Activated T-cell treated with anti-CD3 and anti-CD28 coated beads, Interleukin-2, amount 50 U/mL, for 24 hours (primary cell): Measurements from ENCODE around the gene ITGA3.

ENCODE experiments used
- DNase-seq: peaks from one replicate; pipeline ENCODE4 v3.0.0-alpha.2; 2020
- H3K27ac Mint-ChIP-seq: 2 replicates; pipeline ENCODE4 v1.8.0; 2020; ENCODE audit warnings: mild to moderate bottlenecking, mixed read lengths
- H3K27me3 Mint-ChIP-seq: 2 replicates; pipeline ENCODE4 v1.8.0; 2020; ENCODE audit warnings: mixed read lengths
- H3K36me3 Mint-ChIP-seq: 2 replicates; pipeline ENCODE4 v1.8.0; 2020; ENCODE audit warnings: low read depth, mixed read lengths
- H3K4me1 Mint-ChIP-seq: 2 replicates; pipeline ENCODE4 v1.8.0; 2020; ENCODE audit warnings: low read depth, mixed read lengths
- H3K4me3 Mint-ChIP-seq: 2 replicates; pipeline ENCODE4 v1.8.0; 2020; ENCODE audit warnings: mild to moderate bottlenecking, moderate library complexity, mixed read lengths
- H3K9me3 Mint-ChIP-seq: 2 replicates; pipeline ENCODE4 v1.8.0; 2020; ENCODE audit warnings: mixed read lengths

ITGA3 gene

DNA sequence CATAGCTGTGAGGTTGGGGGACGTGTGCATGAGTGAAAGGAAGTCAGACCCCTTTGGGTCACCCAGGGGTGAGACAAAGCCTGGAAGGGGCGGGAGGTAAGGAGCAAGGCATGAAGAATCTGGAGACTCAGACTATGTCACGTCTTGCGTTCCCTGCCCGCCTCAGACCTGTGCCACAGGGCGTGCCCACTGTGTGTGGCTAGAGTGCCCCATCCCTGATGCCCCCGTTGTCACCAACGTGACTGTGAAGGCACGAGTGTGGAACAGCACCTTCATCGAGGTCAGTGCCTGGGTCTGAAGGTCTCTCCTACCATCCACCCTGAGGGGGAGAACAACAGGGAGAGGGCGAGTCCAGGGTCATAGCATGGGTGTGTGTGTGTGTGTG, 24.2 kb downstream of the ITGA3 start:
- no peaks in the 10 kb centered on the region for H3K9me3 Mint-ChIP-seq
- H3K27ac Mint-ChIP-seq = no peak overlapping the region
- no peak overlapping the region for H3K4me3 Mint-ChIP-seq
- DNase-seq = no peak
- H3K4me1 Mint-ChIP-seq = no peaks in the 10 kb centered on the region
- no peaks in the 10 kb centered on the region for H3K27me3 Mint-ChIP-seq
- H3K36me3 Mint-ChIP-seq = peaks cover 10% of the 10 kb centered on the region

GRCh38 chr17:50080827-50081226, 24.9 kb downstream of the ITGA3 start:
- Mint-ChIP-seq H3K4me1 (no peaks in the 10 kb centered on the region), H3K36me3 (peaks cover 10% of the 10 kb centered on the region), H3K27me3 (no peaks in the 10 kb centered on the region), H3K27ac (no peak overlapping the region), H3K9me3 (no peaks in the 10 kb centered on the region), H3K4me3 (no peak overlapping the region)
- no peak for DNase-seq

- H3K36me3 Mint-ChIP-seq = peaks cover 10% of the 10 kb centered on the region
- no peaks in the 10 kb centered on the region for H3K27me3 Mint-ChIP-seq
- H3K9me3 Mint-ChIP-seq = no peaks in the 10 kb centered on the region
- no peak for DNase-seq
- no peak overlapping the region for H3K4me3 Mint-ChIP-seq
- no peak overlapping the region for H3K27ac Mint-ChIP-seq
- no peaks in the 10 kb centered on the region for H3K4me1 Mint-ChIP-seq
Observed at GRCh38 chr17:50081757-50082156, 25.8 kb downstream of the ITGA3 start.

- Mint-ChIP-seq H3K36me3 (peaks cover 2% of the 10 kb centered on the region), H3K27me3 (no peaks in the 10 kb centered on the region), H3K27ac (no peak overlapping the region), H3K4me1 (no peaks in the 10 kb centered on the region), H3K4me3 (no peak overlapping the region), H3K9me3 (no peaks in the 10 kb centered on the region)
- DNase-seq = peak; percentile 88
Observed at GRCh38 chr17:50087246-50087911, 31.5 kb downstream of the ITGA3 start.

GRCh38 chr17:50087912-50088405, 32.0 kb downstream of the ITGA3 start:
- no peaks in the 10 kb centered on the region for H3K4me1 Mint-ChIP-seq
- no peak overlapping the region for H3K27ac Mint-ChIP-seq
- no peaks in the 10 kb centered on the region for H3K9me3 Mint-ChIP-seq
- H3K4me3 Mint-ChIP-seq = no peak overlapping the region
- H3K27me3 Mint-ChIP-seq = no peaks in the 10 kb centered on the region
- no peak for DNase-seq
- H3K36me3 Mint-ChIP-seq = peaks cover 2% of the 10 kb centered on the region

DNA sequence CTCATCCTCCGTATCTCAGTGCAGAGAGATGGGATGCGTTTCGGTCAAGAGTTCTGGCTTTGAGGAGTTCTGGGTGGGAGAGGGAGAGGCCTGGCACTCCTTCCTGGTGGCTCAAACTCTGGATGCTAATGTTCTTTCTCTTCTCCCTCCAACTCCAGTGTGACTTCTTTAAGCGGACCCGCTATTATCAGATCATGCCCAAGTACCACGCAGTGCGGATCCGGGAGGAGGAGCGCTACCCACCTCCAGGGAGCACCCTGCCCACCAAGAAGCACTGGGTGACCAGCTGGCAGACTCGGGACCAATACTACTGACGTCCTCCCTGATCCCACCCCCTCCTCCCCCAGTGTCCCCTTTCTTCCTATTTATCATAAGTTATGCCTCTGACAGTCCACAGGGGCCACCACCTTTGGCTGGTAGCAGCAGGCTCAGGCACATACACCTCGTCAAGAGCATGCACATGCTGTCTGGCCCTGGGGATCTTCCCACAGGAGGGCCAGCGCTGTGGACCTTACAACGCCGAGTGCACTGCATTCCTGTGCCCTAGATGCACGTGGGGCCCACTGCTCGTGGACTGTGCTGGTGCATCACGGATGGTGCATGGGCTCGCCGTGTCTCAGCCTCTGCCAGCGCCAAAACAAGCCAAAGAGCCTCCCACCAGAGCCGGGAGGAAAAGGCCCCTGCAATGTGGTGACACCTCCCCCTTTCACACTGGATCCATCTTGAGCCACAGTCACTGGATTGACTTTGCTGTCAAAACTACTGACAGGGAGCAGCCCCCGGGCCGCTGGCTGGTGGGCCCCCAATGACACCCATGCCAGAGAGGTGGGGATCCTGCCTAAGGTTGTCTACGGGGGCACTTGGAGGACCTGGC, 33.3 kb downstream of the ITGA3 start:
- peaks cover 3% of the 10 kb centered on the region for H3K4me1 Mint-ChIP-seq
- H3K9me3 Mint-ChIP-seq = no peaks in the 10 kb centered on the region
- no peak overlapping the region for H3K4me3 Mint-ChIP-seq
- H3K36me3 Mint-ChIP-seq = peaks cover 2% of the 10 kb centered on the region
- no peak for DNase-seq
- H3K27me3 Mint-ChIP-seq = no peaks in the 10 kb centered on the region
- no peak overlapping the region for H3K27ac Mint-ChIP-seq

DNA sequence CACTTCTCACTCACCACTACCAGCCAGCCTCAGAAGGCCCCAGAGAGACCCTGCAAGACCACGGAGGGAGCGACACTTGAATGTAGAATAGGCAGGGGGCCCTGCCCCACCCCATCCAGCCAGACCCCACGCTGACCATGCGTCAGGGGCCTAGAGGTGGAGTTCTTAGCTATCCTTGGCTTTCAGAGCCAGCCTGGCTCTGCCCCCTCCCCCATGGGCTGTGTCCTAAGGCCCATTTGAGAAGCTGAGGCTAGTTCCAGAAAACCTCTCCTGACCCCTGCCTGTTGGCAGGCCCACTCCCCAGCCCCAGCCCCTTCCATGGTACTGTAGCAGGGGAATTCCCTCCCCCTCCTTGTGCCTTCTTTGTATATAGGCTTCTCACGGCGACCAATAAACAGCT, 34.2 kb downstream of the ITGA3 start:
- Mint-ChIP-seq H3K27ac (no peak overlapping the region), H3K4me1 (peaks cover 11% of the 10 kb centered on the region), H3K27me3 (no peaks in the 10 kb centered on the region), H3K9me3 (no peaks in the 10 kb centered on the region), H3K4me3 (no peak overlapping the region), H3K36me3 (peaks cover 2% of the 10 kb centered on the region)
- no peak for DNase-seq

DNA sequence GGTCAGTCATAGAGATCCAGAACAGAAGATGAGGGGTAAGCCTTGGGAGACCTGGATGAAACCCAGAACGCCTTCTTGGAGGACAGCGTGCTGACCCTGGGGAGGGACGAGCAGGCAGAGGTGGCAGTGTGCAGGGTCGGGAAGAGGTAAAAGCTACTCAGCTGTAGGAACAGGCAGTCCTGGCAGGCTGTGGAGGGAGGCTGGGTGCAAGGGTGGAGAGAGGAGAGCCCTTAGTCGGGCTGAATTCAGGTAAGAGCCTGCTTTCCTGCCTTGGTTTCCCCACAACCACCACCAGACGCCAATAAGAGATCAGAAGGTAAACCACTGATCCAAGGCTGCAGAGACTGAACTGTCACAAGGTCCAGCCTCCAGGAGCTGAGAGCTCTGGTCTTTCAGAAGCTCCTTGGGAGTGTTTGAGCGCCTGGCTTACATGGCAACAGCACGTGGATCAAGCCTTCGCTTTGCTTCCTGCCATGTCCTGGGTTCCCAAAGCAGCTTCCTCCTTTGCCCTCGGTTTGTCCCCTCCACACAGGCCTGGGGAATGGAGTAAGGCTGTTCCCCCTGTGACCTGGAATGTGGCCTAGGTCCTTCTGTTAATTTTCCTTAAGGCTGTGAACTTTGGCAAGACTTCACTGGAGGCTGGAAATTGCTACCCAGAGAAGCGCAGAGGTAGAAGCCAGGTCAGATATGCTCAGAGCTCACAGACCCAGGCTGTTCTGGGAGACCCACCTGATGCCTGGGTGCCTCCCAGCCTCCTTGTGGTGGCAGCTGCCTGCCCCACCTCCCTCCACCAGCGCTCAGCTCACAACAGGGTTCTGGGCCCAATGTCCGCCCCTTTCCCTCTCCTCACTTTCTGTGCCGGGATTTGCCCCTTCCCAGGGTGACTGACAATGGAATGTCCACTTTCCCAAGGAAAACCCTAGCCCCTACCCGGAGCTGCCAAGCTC, 35.3 kb downstream of the ITGA3 start:
- H3K36me3 Mint-ChIP-seq = peaks cover 4% of the 10 kb centered on the region
- no peak for DNase-seq
- H3K27me3 Mint-ChIP-seq = no peaks in the 10 kb centered on the region
- no peaks in the 10 kb centered on the region for H3K9me3 Mint-ChIP-seq
- H3K27ac Mint-ChIP-seq = no peak overlapping the region
- peaks cover 22% of the 10 kb centered on the region for H3K4me1 Mint-ChIP-seq
- H3K4me3 Mint-ChIP-seq = no peak overlapping the region

GRCh38 chr17:50091918-50092285, 36.0 kb downstream of the ITGA3 start:
- Mint-ChIP-seq H3K4me3 (no peak overlapping the region), H3K27me3 (no peaks in the 10 kb centered on the region), H3K27ac (no peak overlapping the region), H3K4me1 (peaks cover 27% of the 10 kb centered on the region), H3K9me3 (no peaks in the 10 kb centered on the region), H3K36me3 (peaks cover 4% of the 10 kb centered on the region)
- no peak for DNase-seq

- H3K9me3 Mint-ChIP-seq = no peaks in the 10 kb centered on the region
- H3K27ac Mint-ChIP-seq = no peak overlapping the region
- H3K27me3 Mint-ChIP-seq = no peaks in the 10 kb centered on the region
- no peak for DNase-seq
- no peak overlapping the region for H3K4me3 Mint-ChIP-seq
- H3K4me1 Mint-ChIP-seq = peaks cover 29% of the 10 kb centered on the region
- H3K36me3 Mint-ChIP-seq = peaks cover 6% of the 10 kb centered on the region
Observed at GRCh38 chr17:50093246-50093645, 37.3 kb downstream of the ITGA3 start.

DNA sequence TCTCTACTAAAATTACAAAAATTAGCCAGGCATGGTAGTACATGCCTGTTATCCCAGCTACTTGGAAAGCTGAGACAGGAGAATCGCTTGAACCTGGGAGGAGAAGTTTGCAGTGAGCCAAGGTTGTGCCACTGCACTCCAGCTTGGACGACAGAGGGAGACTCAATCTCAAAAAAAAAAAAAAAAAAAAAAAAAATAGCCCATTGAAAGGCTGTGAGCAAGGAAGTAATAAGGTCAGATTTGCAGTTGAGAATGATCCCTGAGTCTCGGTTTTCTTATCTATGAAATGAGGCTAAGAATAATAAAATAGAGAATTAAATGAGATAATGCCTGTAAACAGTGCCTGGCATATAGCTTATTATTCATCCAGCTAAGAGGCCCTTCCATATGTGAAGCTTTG, 37.9 kb downstream of the ITGA3 start:
- H3K4me3 Mint-ChIP-seq = no peak overlapping the region
- H3K27ac Mint-ChIP-seq = no peak overlapping the region
- peaks cover 10% of the 10 kb centered on the region for H3K36me3 Mint-ChIP-seq
- peaks cover 29% of the 10 kb centered on the region for H3K4me1 Mint-ChIP-seq
- no peak for DNase-seq
- no peaks in the 10 kb centered on the region for H3K27me3 Mint-ChIP-seq
- no peaks in the 10 kb centered on the region for H3K9me3 Mint-ChIP-seq

DNA sequence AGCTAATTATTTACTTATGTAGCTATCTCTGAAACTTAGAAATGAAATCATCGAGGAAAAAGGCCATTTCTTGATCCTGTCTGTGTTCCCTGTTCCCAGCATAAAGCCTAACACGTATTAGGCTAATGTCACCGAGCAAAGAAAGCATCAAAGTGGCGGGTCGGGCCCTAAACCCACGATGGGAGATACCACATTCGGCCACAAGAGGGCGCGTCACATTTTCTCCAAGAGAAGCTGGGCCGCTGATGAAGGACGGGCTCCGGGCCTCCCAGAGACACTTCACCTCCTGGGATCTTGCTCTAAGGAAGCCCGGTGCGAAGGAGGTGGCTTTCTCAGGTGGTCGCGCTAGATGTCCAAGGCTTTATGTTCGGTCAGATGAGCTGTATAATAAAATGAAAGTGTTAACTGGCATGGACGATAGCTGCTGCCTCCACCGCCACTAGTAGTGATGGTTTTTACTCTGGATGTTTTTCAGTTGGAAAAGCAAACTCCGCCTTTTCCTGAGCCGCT, 38.4 kb downstream of the ITGA3 start:
- peaks cover 29% of the 10 kb centered on the region for H3K4me1 Mint-ChIP-seq
- peak overlapping the region; percentile 86 for H3K4me3 Mint-ChIP-seq
- peaks cover 11% of the 10 kb centered on the region for H3K36me3 Mint-ChIP-seq
- no peaks in the 10 kb centered on the region for H3K27me3 Mint-ChIP-seq
- H3K27ac Mint-ChIP-seq = peak overlapping the region; percentile 87
- peak; percentile 95 for DNase-seq
- H3K9me3 Mint-ChIP-seq = no peaks in the 10 kb centered on the region

GRCh38 chr17:50094753-50095619, 39.1 kb downstream of the ITGA3 start, which contains the start of gene PDK2:
Gene PDK2 (plus strand): TSS chr17:50095351. CDS start chr17:50095436, 85 bp downstream.
- no peaks in the 10 kb centered on the region for H3K27me3 Mint-ChIP-seq
- peak within 1 kb of the TSS; percentile 87 for H3K27ac Mint-ChIP-seq
- H3K36me3 Mint-ChIP-seq = peaks cover 14% of the 10 kb centered on the region
- H3K4me1 Mint-ChIP-seq = peaks cover 32% of the 10 kb centered on the region
- peak; percentile 96 for DNase-seq
- no peaks in the 10 kb centered on the region for H3K9me3 Mint-ChIP-seq
- peak within 1 kb of the TSS; percentile 86 for H3K4me3 Mint-ChIP-seq
